HCT116 (cell line): ENCODE measurements around the gene SKAP1.

ENCODE experiments used
- JUND ChIP-seq: IDR thresholded peaks from 2 replicates; pipeline ENCODE4 v1.6.1; 2012
- POLR2A ChIP-seq: IDR thresholded peaks from 2 replicates; pipeline ENCODE4 v1.7.0; 2011; ENCODE audit warnings: borderline replicate concordance; ENCODE audit not compliant: insufficient read depth, insufficient read length; ENCODE audit errors: extremely low read depth

GRCh38 chr17:48285614-48286013 lies 144.4 kb downstream of the SKAP1 start:
- TF ChIP-seq POLR2A (no peak), JUND (no peak)
